DND-41 (cell line): ENCODE data around the gene LDAF1.

Experiments
- CTCF ChIP-seq: IDR thresholded peaks from 2 replicates; pipeline ENCODE4 v1.5.1; 2012; ENCODE audit warnings: borderline replicate concordance, low read length, moderate library complexity, mild to moderate bottlenecking; ENCODE audit not compliant: poor library complexity, severe bottlenecking; ENCODE audit errors: extremely low read depth
- EZH2 ChIP-seq: IDR thresholded peaks from 3 replicates; pipeline ENCODE4 v1.6.1; 2012; ENCODE audit warnings: borderline replicate concordance, low read depth, mild to moderate bottlenecking, moderate library complexity, low read length, inconsistent platforms; ENCODE audit not compliant: severe bottlenecking

GRCh38 chr16:21179983-21180365, 21.5 kb downstream of the LDAF1 start:
- TF ChIP-seq CTCF (no peak), EZH2 (no peak)
